Stimulated activated CD4-positive, alpha-beta T cell treated with anti-CD3 and anti-CD28 coated beads, Interleukin-1b, Interleukin-23, amount 100 ng/mL, for 4 hours (primary cell): ENCODE results near the gene DAB1.

Source experiments
- DNase-seq, 2 donors: peaks; one replicate each; pipeline ENCODE4 v3.0.0-alpha.2; 2020; ENCODE audit warnings: low read depth in 2 of 2

DAB1 gene

DNA sequence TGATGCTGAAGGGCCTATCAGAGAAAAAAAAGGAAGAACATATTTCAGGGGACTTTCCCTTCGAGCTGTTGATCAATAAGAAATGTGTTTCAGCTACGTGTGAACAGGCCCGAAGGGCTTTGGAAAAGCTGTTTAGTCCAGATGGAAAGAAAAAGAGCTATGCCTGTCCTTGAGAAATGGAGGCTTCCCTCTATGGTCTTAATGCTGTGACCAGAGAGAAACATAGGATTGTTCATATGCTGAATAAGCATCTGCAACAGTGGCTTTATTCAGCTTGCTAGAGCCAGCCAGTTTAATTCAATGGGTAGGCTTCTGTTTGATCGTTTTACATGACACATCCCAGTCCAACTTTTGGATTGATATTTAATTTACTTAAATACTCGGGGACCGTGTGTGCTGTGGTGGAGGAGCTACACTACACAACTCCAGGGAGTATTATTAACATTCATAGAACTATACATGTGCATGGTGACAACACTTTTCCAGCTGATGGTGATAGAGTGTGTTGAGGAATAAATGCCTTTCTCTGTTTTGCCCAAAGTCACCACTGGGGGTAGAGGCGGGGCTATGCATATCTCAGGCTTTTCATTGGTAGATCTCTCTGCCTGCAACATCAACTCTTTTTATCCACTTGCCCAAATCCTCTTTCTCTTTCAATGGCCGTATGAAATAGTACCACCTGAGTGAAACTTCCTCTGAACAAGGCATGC lies 351.3 kb downstream of the DAB1 start:
- no peak for DNase-seq

DNA sequence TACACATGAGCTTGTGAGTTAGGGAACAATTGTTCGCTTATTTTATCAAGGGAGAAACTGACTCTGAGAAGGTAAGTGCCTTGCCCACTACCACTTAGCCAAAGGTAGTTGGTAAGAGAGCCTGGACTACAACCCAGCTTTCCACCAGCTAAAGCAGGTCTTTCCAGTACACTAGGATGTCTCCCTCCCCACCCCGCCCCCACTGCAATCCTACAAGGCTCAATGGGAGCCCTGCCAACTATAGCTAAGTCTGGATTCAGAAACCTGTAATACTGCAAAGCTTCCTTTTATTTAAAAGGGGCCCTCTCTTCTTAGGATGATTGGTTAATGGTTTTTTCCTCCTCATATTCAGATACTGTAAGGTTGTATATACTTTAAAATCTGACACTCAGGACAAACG lies 356.0 kb downstream of the DAB1 start:
- DNase-seq, result no peak

DNA sequence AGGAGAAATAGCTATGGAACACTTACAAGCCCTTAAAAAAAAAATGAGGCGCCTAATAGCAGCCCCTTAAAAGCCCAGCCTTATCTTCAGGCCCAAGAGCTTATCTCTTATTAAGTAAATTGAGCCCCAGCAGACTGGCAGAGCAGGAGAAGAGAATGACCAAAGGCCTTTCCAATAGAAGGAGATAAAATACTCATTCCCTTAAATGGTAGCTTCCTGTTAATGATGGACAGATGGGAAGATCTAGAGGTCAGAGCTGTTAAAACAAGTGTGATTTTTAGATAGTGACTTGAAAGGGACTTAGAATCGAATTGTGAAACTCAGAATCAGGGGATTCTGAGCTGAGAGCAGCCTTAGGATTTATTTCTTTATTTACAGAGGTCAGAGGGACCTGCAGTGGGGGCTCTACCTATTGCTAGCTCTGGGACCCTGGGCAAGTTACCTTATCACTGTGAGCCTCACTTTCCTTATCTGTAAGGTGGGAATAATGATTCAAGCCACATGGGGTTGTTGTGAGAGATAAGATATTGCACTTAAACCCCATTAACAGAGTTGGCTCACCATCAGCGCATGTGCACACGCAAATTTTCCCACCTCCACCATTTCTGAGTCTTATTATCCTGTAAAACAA lies 356.8 kb downstream of the DAB1 start:
- no peak for DNase-seq

DNA sequence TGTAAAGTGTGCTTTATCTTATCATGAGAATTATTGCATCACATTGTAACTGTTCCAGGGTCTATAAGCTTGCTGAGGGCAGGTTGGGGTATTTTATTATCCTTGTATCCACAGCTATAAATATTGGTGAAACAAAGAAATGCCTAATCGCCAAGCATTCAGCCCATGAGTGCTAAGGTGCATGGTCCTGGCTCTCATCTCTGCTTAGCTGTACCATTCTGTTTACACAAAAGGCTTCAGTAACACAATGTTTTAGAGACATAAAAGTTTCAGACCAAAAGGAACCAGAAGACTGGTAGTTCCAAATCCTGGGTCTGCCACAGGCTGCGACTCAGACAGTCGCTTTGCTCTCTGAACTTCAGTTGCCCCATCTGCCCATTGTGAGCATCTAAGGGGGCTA lies 358.4 kb downstream of the DAB1 start:
- no peak for DNase-seq

DNA sequence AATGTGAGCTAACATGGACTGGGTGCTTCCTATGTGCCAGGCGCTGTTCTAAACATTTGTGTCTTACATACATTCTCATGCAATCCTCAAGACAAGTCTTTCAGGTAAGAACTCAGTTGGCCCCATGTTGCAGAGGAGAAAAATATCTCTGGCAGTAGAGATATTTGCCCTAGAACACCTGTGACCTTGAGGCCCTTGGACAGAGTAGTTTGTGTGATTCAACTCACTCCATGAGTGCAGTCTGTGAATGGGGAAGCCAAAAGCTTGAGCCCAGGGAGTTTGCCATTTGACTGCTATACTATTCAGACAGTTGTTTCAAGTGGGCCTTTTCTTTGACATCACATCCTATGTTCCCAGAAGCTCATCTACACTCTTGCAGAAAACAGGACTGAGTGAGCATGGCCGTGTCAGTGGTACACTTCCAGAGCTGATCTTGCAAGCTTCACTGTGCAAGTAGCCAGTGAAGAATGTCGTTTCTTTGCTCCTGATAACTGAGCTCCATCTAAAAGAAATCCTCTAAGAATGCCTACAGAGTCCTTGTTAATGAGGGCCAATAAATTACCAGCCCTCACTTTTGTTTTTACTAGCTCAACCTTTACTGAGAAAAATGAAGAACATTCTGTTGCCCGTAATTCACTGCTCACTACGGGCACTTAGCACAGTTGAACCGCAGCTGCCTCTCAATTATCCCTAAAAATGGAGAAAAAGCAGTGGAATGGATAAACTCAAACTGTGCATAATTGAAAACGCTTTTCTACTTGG lies 359.3 kb downstream of the DAB1 start:
- no peak for DNase-seq

DNA sequence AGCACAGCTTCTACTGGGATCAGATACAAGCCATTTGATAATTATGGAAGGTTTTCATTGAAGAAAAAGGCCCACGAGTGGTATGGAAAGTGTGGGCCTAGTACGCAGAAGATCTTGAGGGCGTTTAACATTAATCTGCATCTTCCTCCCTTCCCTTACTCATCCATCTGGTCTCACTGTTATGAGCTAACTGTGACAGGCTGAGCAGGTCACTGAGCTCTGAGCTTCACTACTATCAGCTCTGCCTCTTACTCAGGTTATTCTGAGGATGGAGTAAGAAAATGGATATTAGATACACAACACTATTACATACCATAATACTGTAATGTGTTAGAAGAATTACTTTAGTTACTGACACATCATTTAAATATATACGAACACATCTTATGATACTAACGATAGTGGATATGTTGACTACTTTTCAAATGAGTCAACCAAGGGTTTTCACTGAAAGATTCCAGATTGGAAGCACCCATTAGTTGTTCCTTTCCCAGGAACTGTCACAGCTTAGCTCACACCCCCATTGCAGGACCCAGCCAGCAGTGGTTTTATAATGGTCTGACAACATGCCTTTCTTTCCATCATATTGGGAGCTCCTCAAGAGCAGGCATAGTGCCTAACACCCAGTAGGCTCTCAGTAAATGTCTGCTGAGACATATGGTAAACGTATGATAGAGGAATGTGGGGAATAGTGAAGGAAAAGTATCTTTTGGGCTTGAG lies 360.3 kb downstream of the DAB1 start:
- no peak for DNase-seq

DNA sequence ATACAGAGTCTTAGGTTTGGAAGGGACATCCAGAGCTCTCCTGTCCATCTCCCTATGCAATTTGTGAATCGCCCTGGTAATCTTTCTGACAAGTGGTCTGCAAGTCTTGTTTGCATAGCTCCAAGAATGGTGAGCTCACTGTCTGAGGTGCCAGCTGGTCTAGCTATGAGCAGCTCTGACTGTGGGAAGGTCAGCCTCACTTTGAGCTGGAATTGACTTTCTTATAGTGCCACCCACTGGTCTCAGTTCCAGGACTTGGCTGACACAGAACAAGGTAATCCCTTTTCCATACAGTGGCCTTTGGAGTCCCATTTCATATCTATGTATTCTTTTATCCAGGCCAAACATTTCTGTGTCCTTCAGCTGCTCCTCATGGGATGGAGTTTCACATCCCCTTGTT lies 362.5 kb downstream of the DAB1 start:
- DNase-seq, result no peak

DNA sequence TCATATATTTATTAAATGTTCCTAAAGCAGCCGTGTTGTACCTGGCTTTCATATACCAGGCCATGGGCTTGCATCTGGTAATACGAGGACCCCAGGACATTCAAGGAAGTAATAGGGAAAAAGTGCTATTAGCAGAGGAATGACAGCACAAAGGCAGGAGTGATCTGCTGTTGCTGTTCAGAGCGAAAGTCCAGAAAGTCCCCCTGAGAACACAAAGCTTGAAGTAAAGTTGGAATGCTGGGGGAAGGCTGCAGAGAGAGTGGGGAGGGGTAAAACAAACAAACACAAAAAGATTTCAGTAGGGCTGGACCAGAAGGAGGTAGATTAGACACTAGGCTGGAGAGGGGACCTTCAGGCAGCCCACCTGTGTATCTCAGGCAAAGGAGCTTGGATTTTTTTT lies 363.4 kb downstream of the DAB1 start:
- no peak for DNase-seq

DNA sequence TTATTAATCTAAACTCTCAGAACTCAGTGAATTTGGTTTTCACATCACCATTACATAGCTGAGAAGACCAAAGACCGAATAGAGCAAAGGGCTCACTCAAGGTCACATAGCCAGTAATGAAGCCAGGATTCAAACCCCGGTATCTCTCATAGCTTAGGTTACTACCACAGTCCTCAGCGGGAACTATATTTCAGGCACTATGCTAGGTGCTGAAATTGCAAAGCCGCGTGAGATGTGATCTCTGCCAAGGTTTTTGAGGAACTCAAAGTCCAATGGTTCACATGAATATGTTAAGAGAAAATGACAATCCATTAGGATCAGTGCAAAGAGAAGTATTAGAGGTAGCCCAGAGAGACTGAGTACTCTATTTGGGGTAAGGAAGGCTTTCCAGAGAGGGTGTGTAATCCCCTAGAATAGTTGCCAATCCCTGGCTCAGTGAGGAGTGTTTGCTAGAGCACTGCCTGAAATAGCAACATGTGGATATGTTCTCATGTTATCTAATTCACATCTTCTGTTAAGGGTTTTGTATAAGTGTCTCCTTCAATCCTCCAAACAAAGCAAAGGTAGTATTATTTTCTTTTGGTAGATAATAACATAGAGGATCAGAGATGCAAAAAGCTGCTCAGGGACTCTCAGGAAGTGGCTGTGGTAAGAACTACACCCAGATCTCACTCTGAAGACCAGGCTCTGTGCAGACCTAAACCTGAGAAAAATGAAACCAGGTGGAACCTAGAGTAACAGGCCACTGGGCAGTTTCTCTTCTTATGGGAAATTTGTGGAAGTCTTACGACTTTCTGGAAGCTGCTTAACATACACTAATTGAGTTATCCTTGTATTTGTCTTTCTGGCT lies 365.0 kb downstream of the DAB1 start:
- DNase-seq, result no peak

DNA sequence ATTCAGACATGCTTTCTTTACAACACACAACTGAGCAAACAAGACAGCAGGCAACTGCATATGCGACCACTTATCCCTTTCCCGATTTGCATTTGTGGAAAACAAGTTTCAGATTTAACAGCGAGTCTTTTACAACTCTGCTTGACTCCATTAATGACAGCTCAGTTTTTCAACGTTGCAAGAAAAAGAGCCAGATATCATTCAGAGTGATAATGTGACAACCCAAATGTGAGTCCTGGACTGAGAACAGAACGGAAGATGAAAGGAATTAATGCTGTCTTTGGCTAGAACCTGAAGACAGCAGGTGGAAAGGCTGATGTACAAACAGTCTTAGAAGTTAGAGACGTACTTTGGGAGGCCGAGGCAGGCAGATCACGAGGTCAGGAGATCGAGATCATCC lies 375.0 kb downstream of the DAB1 start:
- DNase-seq, result no peak

DNA sequence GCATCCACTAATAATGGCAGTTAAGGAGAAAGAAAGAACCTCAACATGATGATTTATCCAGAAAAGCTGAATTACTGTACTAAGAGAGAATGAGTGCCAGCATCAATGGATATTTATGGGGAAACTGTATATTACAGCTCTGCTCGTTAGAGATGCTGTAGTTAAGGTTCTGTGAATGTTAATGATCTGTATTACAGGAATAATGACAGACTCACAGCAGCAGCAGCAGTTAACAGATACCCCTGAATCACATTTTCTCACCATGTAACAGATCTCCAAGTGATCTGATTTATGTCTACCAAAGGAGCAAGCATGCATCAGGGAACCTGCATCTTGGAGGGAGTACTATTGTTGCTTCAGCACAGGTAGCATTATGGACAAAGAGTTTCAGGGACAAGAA lies 377.4 kb downstream of the DAB1 start:
- no peak for DNase-seq

DNA sequence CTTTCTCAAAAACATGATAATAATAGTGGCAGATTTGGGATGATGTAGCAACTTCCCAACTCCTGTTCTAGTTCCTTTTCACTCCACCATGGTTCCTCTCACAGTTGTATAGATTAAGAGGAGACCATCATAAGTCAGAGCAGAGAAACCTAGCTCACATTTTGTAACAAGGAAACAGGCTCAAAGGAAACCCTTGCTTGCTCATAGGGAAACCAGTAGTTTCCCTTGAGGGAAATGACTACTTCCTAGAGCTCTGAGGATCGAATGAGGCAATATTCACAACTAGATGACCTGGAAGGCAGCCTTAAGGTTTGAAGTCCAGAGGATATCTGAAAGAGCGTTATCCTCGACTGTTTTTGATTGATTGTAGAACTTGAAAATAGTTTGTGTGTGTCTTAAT lies 382.0 kb downstream of the DAB1 start:
- DNase-seq, result no peak

DNA sequence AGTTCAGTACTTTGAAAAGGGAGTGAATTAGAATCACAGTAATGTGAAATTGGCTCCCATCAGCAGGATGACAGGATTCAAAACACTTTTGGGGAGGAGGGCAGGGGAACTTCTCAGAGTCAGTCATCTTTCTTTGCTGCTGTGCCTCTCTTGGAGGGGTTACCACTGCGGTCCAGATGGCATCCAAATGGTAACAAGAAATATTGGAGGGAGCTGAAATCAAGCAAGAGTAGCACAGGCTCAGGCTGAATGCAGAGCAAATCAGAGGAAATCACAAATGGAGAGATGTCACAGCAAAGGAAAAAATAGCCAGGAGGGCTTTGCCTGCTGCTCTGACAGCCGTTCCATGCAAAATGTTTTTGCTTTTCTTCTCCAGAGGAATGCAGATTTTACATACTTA lies 383.0 kb downstream of the DAB1 start:
- no peak for DNase-seq

DNA sequence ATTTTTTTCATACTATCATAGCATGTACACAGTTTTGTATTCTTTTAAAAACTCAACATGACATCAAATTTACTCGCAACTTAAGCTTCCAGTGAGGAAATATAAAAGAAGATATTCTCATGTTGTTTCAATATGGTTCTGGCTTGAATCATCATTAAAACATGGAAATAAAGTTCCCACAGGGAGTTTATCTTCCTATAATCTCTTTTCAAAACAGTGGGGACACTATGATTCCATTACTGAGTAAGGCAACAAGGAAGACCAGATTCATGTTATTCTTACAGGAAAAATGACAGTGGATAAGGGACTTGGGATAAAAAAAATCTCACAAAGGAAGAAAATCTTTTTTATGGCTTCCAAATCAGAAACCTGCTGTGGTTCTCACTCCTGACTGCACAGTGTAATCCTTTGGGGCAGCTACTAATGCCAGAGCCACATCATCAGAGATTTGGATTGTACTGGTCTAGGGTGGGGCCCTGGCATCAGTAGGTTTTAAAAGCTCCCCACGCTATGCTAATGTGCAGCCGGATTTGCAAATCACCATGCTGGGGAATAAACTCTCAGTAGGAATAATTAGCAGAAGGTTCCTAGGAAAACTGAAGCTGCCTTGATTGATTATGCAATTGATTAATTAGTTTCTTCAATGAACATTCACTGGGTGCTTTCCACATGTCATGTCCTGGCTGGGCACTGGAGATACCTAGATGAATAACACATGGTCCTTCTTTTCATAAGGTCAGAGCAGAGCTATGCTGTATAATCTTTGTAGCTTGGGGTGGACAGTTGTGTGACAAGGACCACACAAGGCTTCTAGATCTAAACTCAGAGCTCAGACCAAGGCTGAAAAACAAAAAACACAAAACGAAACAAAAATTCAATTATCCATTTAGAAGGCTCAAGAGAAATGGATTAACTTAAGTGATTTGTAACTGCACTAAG lies 386.9 kb downstream of the DAB1 start:
- no peak for DNase-seq

DNA sequence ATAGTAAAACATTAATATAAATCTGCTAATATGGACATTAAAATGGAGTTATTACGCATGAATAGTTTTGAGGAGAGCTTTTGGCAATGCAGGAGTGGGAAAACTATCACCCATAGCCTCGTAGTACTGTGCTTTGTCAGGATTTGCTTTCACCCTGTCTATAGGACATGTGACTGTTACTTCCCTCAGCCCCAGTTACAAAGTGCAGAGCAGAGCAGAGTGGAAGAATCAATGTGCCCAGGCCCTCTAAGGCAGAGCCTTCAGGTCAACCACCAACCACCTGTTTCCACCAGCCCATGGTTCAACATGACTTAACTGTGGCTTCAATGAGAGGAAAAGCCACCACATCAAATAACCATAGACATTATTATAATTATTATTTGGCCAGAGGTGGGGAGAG lies 389.1 kb downstream of the DAB1 start:
- DNase-seq, result no peak

DNA sequence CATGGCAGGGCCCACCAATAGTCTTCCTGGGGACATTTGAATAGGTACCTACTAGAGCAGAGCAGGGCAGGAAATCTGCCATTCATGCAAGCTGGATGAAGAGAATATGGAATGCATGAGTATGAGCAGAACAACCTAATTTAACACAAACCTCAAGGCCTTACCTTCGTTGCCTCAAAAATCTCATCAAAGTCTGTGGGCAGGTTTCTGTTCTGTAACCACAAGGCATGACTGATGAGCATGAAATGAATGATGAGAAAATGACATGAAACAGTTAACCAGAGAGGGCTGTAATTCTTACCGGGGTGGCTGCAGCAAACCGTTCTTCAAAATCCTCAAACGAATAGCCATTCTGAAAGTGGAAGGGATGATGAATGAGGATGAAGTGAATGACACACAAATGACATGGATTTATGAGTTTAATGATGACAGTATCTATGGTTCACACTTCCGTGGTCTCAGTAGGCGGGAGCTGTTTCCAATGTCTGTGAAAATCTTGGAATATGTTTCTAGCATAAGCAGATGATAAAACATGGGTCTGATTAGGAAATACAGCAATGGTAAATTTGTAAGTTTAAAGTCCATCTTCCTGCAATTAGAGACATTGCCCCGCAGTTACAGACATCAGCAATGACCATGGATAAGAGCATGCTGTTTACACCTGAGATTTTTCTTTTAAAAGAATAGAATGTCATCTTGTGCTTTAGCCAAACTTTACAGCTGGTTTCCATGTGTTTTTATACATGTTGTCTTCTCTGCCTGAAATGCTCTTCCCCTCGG lies 390.4 kb downstream of the DAB1 start:
- no peak for DNase-seq

DNA sequence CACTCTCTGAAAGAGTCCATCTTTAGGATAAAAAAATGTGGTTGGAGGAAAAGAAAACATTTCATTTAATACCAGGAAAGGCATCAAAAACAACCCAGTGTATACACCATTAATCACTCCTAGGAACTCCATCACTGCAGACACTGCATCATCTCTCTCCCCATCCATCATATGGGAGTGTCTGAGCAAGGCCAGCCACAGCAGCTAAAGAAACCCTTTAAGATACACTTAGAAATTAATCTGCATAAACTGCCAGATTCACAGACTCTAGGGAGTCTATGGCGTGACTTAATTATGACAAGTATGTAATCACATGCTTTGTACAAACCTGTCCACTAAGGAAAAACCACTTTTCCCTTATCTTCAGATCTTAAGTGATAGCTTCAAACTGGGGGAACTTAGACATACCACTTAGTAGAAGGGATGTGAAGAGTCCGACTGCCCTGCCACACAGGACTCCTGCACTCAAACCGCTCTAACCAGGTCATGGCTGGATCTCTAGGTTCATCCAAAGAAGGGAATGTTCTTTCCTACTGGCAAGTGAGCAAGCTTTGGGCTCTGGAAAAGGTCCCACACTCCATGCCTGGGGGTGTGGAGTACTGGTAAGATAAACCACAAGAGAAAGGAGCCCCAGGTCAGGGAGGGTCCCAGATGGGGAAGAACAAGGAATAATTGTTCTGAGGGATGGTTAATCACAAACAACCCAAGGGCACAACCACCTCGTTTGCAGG lies 397.1 kb downstream of the DAB1 start:
- DNase-seq, result no peak

DNA sequence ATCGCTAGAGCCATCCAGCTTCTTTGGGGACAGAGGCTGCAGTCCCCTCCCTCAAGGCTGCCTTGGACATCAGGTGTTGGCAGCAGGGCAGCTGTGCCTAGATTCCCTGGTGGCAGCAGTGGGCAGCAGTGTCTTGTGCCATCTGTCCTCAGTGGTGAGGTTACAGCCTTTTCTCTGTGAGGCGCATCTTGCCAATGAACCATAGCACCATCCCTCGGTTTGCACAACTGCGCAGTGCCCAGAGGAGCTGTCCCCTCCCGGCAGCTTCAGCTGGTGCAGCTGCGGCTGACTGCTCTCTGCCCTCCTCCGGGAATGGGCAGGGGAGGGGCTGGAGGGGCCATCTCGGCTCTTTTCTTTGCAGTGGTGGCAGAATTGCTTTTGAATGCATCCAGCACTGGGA lies 399.0 kb downstream of the DAB1 start:
- DNase-seq, result no peak

DNA sequence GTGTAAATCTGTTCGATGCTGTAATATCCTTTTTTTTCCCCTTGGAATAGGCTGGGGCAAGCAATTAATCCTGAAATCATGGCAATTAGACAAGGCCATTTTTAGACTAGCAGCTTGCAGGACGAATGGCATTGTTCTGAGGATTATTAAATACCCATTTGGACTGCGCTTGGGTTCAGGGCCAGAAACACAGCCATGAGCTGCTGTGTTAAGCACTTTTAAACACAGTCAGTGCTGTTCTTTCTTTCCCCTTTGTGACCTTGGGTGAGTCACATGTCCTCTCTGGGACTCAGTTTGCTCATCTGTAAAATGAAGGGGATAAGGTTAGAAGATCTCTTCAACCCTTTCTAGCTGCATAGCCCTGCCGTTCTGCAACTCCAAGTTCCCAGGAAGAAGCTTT lies 399.4 kb downstream of the DAB1 start:
- DNase-seq, result no peak
